ENCODE results near the gene GRM4.

Gene GRM4

GRCh38 chr6:34082864-34083626, 62.8 kb downstream of the GRM4 start:
- DNase-seq: no peak

GRCh38 chr6:34082348-34082747, 63.5 kb downstream of the GRM4 start:
- no peak for DNase-seq

GRCh38 chr6:34080357-34080756, 65.5 kb downstream of the GRM4 start:
- DNase-seq: no peak

GRCh38 chr6:34079899-34080298, 66.0 kb downstream of the GRM4 start:
- no peak for DNase-seq

- no peak for DNase-seq
These were observed 70.0 kb downstream of the GRM4 start for GRCh38 chr6:34075906-34076305.

GRCh38 chr6:34074064-34074742, 71.7 kb downstream of the GRM4 start:
- no peak for DNase-seq

GRCh38 chr6:34073540-34073939, 72.3 kb downstream of the GRM4 start:
- DNase-seq: no peak

GRCh38 chr6:34072727-34073126, 73.2 kb downstream of the GRM4 start:
- no peak for DNase-seq

- no peak for DNase-seq
These were observed 74.0 kb downstream of the GRM4 start for GRCh38 chr6:34071884-34072379.

- DNase-seq: no peak
These were observed 74.6 kb downstream of the GRM4 start for GRCh38 chr6:34071136-34071883.

- DNase-seq: no peak
These were observed 75.4 kb downstream of the GRM4 start for GRCh38 chr6:34070315-34071135.

- no peak for DNase-seq
These were observed 77.3 kb downstream of the GRM4 start for GRCh38 chr6:34068462-34069044.

- no peak for DNase-seq
These were observed 78.1 kb downstream of the GRM4 start for GRCh38 chr6:34067814-34068213.

- no peak for DNase-seq
These were observed 78.8 kb downstream of the GRM4 start for GRCh38 chr6:34066772-34067770.

GRCh38 chr6:34066218-34066571, 79.7 kb downstream of the GRM4 start:
- DNase-seq: no peak

- no peak for DNase-seq
These were observed 80.2 kb downstream of the GRM4 start for GRCh38 chr6:34065466-34066217.

- DNase-seq: no peak
These were observed 81.2 kb downstream of the GRM4 start for GRCh38 chr6:34064675-34065074.

GRCh38 chr6:34063651-34064050, 82.2 kb downstream of the GRM4 start:
- DNase-seq: no peak

GRCh38 chr6:34062815-34063214, 83.1 kb downstream of the GRM4 start:
- no peak for DNase-seq

- DNase-seq: no peak
These were observed 83.7 kb downstream of the GRM4 start for GRCh38 chr6:34062156-34062555.
